HCT116 (cell line): ENCODE data around the gene IFT25. TPM values are rescaled to one million over a fixed set of nuclear protein-coding genes. Genes with fewer than 3 reads are reported as not detected.

Source experiments
- ATAC-seq: fragments of 200-7000 bp; cut with Tn5 transposase; 2 replicates; pipeline ENCODE4 v1.9.1; 2020; ENCODE audit warnings: mild to moderate bottlenecking, moderate library complexity
- BruUV-seq: library from RNA; stranded (reverse); fragments of 400-500 nt; replicated peaks from 2 replicates; lab custom pipeline; 2021; lab: Mats Ljungman, UMichigan
- CTCF ChIA-PET: fragments of 300-600 bp; sonication (Branson Sonifier 250); formaldehyde crosslinking; loops from one replicate; lab custom pipeline; 2021; ENCODE audit warnings: antibody characterized with exemption; lab: Charles Lee
- POLR2A ChIA-PET: fragments of 300-600, 350-600 bp; sonication (Branson Sonifier 250); formaldehyde crosslinking; loops from one replicate; lab custom pipeline; 2021; ENCODE audit warnings: antibody characterized with exemption; lab: Charles Lee
- RAD21 ChIA-PET, 2 experiments: fragments of 300-600 bp; sonication (Branson Sonifier 250); formaldehyde crosslinking; loops; one replicate each; lab custom pipeline; 2023; ENCODE audit warnings: low total read pairs in 2 of 2; ENCODE audit not compliant: uncharacterized antibody in 2 of 2, unreplicated experiment in 2 of 2, low non-redundant PET in 1 of 2; lab: Charles Lee
- DNase-seq: peaks from one replicate; pipeline ENCODE4 v3.0.0-alpha.2; 2010; ENCODE audit warnings: low read depth, low spot score
- H2AFZ ChIP-seq: fragments of 200-600 bp; shearing (Covaris generic), sonication (generic); 2 replicates; pipeline ENCODE4 v1.6.1; 2017; ENCODE audit warnings: low read depth, mixed run types, mixed read lengths, antibody characterized with exemption, low read length; ENCODE audit not compliant: poor library complexity, severe bottlenecking
- H3K27ac ChIP-seq: 2 replicates; pipeline ENCODE4 v1.5.1; 2012; ENCODE audit warnings: low read depth, low read length
- H3K27me3 ChIP-seq: fragments of 200-600 bp; sonication (generic); 2 replicates; pipeline ENCODE4 v1.6.1; 2016; ENCODE audit warnings: mixed run types, low read length, mixed read lengths; ENCODE audit not compliant: insufficient read depth
- H3K36me3 ChIP-seq, 2 experiments: fragments of 200-500 bp in 1 of 2; fragments of 200-600 bp in 1 of 2; sonication (Bioruptor generic) in 1 of 2; sonication (generic) in 1 of 2; 2 replicates each; pipeline versions ENCODE4 v1.5.1 to v1.6.1; 2014 to 2016; ENCODE audit warnings: low read length in 2 of 2, inconsistent platforms in 1 of 2, mixed read lengths in 1 of 2, mixed run types in 1 of 2; ENCODE audit not compliant: insufficient read depth in 2 of 2, control insufficient read depth in 1 of 2
- H3K4me1 ChIP-seq, 2 experiments: fragments of 200-600 bp in 1 of 2; sonication (generic) in 1 of 2; 2 replicates each; pipeline versions ENCODE4 v1.5.1 to v1.6.1; 2012 to 2017; ENCODE audit warnings: low read length in 2 of 2, inconsistent platforms in 1 of 2, mild to moderate bottlenecking in 1 of 2, mixed read lengths in 1 of 2, mixed run types in 1 of 2, moderate library complexity in 1 of 2; ENCODE audit not compliant: insufficient read depth in 2 of 2, control insufficient read depth in 1 of 2
- H3K4me2 ChIP-seq: fragments of 200-600 bp; sonication (generic); 2 replicates; pipeline ENCODE4 v1.6.1; 2017; ENCODE audit warnings: mixed run types, low read length, mixed read lengths
- H3K4me3 ChIP-seq, 2 experiments: fragments of 200-600 bp in 1 of 2; sonication (generic) in 1 of 2; replicated peaks in 1 of 2; 2 replicates each; pipeline ENCODE4 v1.5.1; 2011 to 2016; ENCODE audit warnings: low read length in 2 of 2, control low read depth in 1 of 2, low read depth in 1 of 2, mild to moderate bottlenecking in 1 of 2, mixed read lengths in 1 of 2, mixed run types in 1 of 2
- H3K79me2 ChIP-seq: fragments of 200-600 bp; sonication (generic); 2 replicates; pipeline ENCODE4 v1.6.1; 2017; ENCODE audit warnings: mild to moderate bottlenecking, mixed run types, low read length, moderate library complexity, mixed read lengths; ENCODE audit not compliant: insufficient read depth
- H3K9ac ChIP-seq: fragments of 200-600 bp; sonication (generic); 2 replicates; pipeline ENCODE4 v1.6.1; 2016; ENCODE audit warnings: low read length, mixed read lengths
- H3K9me2 ChIP-seq: fragments of 200-600 bp; sonication (generic), shearing (Covaris generic); 2 replicates; pipeline ENCODE4 v1.6.1; 2017; ENCODE audit warnings: mixed run types, mild to moderate bottlenecking, moderate library complexity; ENCODE audit not compliant: insufficient read depth
- H3K9me3 ChIP-seq, 2 experiments: fragments of 200-500 bp in 1 of 2; fragments of 200-600 bp in 1 of 2; sonication (Bioruptor generic) in 1 of 2; sonication (generic) in 1 of 2; 2 replicates each; pipeline ENCODE4 v1.6.1; 2014 to 2017; ENCODE audit warnings: low read length in 2 of 2, mixed read lengths in 2 of 2, inconsistent platforms in 1 of 2, low read depth in 1 of 2, mild to moderate bottlenecking in 1 of 2, mixed run types in 1 of 2, moderate library complexity in 1 of 2; ENCODE audit not compliant: control insufficient read depth in 1 of 2, insufficient read depth in 1 of 2
- H4K20me1 ChIP-seq: fragments of 200-600 bp; sonication (generic), shearing (Covaris generic); 2 replicates; pipeline ENCODE4 v1.6.1; 2017; ENCODE audit warnings: mixed run types, mild to moderate bottlenecking, moderate library complexity; ENCODE audit not compliant: insufficient read depth
- EGR1 ChIP-seq: IDR thresholded peaks from 2 replicates; pipeline ENCODE4 v1.6.1; 2012; ENCODE audit warnings: low read depth
- EZH2 ChIP-seq: fragments of 200-600 bp; sonication (generic); IDR thresholded peaks from 2 replicates; pipeline ENCODE4 v1.6.1; 2017; ENCODE audit warnings: antibody characterized with exemption, mixed run types
- EZH2phosphoT487 ChIP-seq: fragments of 200-600 bp; IDR thresholded peaks from 2 replicates; pipeline ENCODE4 v1.6.1; 2018; ENCODE audit warnings: antibody characterized with exemption, borderline replicate concordance
- POLR2AphosphoS5 ChIP-seq: IDR thresholded peaks from 2 replicates; pipeline ENCODE4 v1.6.1; 2011; ENCODE audit warnings: mild to moderate bottlenecking, low read depth, low read length, moderate library complexity
- SIN3A ChIP-seq: IDR thresholded peaks from 2 replicates; pipeline ENCODE4 v1.6.1; 2012; ENCODE audit warnings: low read depth
- SP1 ChIP-seq: IDR thresholded peaks from 2 replicates; pipeline ENCODE4 v1.6.1; 2012; ENCODE audit warnings: low read depth
- SRF ChIP-seq: IDR thresholded peaks from 2 replicates; pipeline ENCODE4 v1.6.1; 2012; ENCODE audit warnings: low read depth
- TCF7L2 ChIP-seq: IDR thresholded peaks from 2 replicates; pipeline ENCODE4 v1.7.0; 2011; ENCODE audit warnings: borderline replicate concordance, inconsistent platforms; ENCODE audit not compliant: insufficient read depth, insufficient read length; ENCODE audit errors: extremely low read depth
- ZNF274 ChIP-seq: fragments of 200-500 bp; sonication (Bioruptor generic); IDR thresholded peaks from 2 replicates; pipeline ENCODE4 v1.6.1; 2014; ENCODE audit warnings: mild to moderate bottlenecking, low read depth, low read length, inconsistent platforms
- intact Hi-C: fragments of 100-400 bp; cut with micrococcal nuclease; formaldehyde crosslinking; loops from 2 replicates; pipeline ENCODE4 v1.10.0; 2022
- total RNA-seq: library from RNA; stranded (reverse); gene quantifications from one replicate; pipeline ENCODE4 v1.2.1, GENCODE V29; 2021; ENCODE audit not compliant: unreplicated experiment
- TF ChIP-seq, protein P1 (sequence below), 3 experiments: fragments of 200-600 bp in 1 of 3; sonication (generic) in 1 of 3; IDR thresholded peaks in 2 of 3; conservative IDR thresholded peaks in 1 of 3; 2 replicates each; pipeline ENCODE4 v1.5.1; 2012 to 2017; ENCODE audit warnings: low read depth in 2 of 3, low read length in 2 of 3, antibody characterized with exemption in 1 of 3, borderline replicate concordance in 1 of 3, control low read depth in 1 of 3, mild to moderate bottlenecking in 1 of 3, mixed read lengths in 1 of 3, mixed run types in 1 of 3, moderate library complexity in 1 of 3; ENCODE audit not compliant: insufficient read depth in 1 of 3
- TF ChIP-seq, protein P2 (sequence below): IDR thresholded peaks from 2 replicates; pipeline ENCODE4 v1.6.1; 2011; ENCODE audit warnings: mild to moderate bottlenecking, low read length, moderate library complexity; ENCODE audit not compliant: insufficient replicate concordance; ENCODE audit errors: extremely low read depth

IFT25 gene
- total RNA-seq, 1 experiment from 2014 or later, result 45.1 TPM

DNA sequence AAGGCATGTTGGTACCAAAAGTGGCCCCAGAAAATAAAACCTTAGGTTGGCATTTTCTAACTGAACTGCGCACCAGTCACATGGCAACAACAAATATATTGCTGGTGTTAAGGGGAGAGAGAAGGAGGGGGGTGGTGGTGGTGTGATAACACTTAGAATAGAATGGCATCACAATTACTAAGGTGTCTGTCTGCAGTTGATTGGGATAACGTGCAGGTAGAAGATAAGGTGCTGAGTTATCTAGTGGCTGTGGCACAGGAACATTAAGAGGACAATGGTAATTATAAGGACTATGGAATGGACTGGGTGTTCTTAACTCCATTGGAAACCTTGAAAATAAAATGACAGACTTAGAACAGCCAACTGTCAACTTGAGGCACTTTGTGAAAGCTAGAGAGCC is 54.5 kb downstream of the IFT25 start:
- intact Hi-C loops, result no loop called here
- no peaks in the 10 kb centered on the region for H4K20me1 ChIP-seq
- ATAC-seq, result no peak
- no TSS peak for BruUV-seq
- TF ChIP-seq EZH2phosphoT487 (no peak), ZNF274 (no peak), EGR1 (no peak), SP1 (no peak), SIN3A (no peak), POLR2AphosphoS5 (no peak), SRF (no peak), EZH2 (no peak), TCF7L2 (no peak)
- TF ChIP-seq, protein P1, sequence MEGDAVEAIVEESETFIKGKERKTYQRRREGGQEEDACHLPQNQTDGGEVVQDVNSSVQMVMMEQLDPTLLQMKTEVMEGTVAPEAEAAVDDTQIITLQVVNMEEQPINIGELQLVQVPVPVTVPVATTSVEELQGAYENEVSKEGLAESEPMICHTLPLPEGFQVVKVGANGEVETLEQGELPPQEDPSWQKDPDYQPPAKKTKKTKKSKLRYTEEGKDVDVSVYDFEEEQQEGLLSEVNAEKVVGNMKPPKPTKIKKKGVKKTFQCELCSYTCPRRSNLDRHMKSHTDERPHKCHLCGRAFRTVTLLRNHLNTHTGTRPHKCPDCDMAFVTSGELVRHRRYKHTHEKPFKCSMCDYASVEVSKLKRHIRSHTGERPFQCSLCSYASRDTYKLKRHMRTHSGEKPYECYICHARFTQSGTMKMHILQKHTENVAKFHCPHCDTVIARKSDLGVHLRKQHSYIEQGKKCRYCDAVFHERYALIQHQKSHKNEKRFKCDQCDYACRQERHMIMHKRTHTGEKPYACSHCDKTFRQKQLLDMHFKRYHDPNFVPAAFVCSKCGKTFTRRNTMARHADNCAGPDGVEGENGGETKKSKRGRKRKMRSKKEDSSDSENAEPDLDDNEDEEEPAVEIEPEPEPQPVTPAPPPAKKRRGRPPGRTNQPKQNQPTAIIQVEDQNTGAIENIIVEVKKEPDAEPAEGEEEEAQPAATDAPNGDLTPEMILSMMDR (IDR thresholded peaks at IDR 0.05 in 2 of 3, conservative IDR thresholded peaks at IDR 0.05 in 1 of 3; ENCODE audit: borderline replicate concordance in 1 of 3, insufficient read depth in 1 of 3, low read depth in 2 of 3, low read length in 2 of 3), result no peak
- TF ChIP-seq, protein P2, sequence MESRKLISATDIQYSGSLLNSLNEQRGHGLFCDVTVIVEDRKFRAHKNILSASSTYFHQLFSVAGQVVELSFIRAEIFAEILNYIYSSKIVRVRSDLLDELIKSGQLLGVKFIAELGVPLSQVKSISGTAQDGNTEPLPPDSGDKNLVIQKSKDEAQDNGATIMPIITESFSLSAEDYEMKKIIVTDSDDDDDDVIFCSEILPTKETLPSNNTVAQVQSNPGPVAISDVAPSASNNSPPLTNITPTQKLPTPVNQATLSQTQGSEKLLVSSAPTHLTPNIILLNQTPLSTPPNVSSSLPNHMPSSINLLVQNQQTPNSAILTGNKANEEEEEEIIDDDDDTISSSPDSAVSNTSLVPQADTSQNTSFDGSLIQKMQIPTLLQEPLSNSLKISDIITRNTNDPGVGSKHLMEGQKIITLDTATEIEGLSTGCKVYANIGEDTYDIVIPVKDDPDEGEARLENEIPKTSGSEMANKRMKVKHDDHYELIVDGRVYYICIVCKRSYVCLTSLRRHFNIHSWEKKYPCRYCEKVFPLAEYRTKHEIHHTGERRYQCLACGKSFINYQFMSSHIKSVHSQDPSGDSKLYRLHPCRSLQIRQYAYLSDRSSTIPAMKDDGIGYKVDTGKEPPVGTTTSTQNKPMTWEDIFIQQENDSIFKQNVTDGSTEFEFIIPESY, result no peak
- no peak overlapping the region for H3K9ac ChIP-seq
- no peak overlapping the region for H3K27ac ChIP-seq
- ChIA-PET CTCF (interaction anchor here (1.0 to 2.5 kb wide), 2 partner anchors 12 to 69 kb away, joined by 3 to 15 read pairs; no protein-coding TSS in a partner anchor), POLR2A (no interaction called here), RAD21 (no interaction called here)
- H3K4me3 ChIP-seq, result no peak overlapping the region
- H3K9me2 ChIP-seq, result no peaks in the 10 kb centered on the region
- peaks cover 8 to 23% of the 10 kb centered on the region in 2 experiments for H3K4me1 ChIP-seq
- H2AFZ ChIP-seq, result no peak overlapping the region
- DNase-seq, result no peak
- no peak overlapping the region for H3K4me2 ChIP-seq
- H3K27me3 ChIP-seq, result no peaks in the 10 kb centered on the region
- H3K36me3 ChIP-seq, result no peaks in the 10 kb centered on the region
- H3K9me3 ChIP-seq, result no peaks in the 10 kb centered on the region
- no peaks in the 10 kb centered on the region for H3K79me2 ChIP-seq
